BJ (cell line): Measurements from ENCODE around the gene ELMOD1. TPM values are rescaled to one million over a fixed set of nuclear protein-coding genes. Genes with fewer than 3 reads are reported as not detected.
A peak's percentile ranks its signal among the peaks of the same experiment; 100 is the strongest.

Experiments
- CTCF ChIA-PET: fragments of 350-600 bp; formaldehyde crosslinking; extraction: SDS; loops from one replicate; lab custom pipeline; 2021; ENCODE audit warnings: antibody characterized with exemption, inconsistent platforms; lab: Yijun Ruan, JAX
- POLR2A ChIA-PET: fragments of 300-600 bp; sonication (Branson Sonifier 250); formaldehyde crosslinking; extraction: SDS; loops from one replicate; lab custom pipeline; 2021; ENCODE audit warnings: antibody characterized with exemption; lab: Charles Lee
- DNase-seq: peaks from one replicate; pipeline ENCODE4 v3.0.0-alpha.2; 2011; ENCODE audit warnings: low read depth
- H3K27me3 ChIP-seq: 2 replicates; pipeline ENCODE4 v1.6.0; 2011; ENCODE audit warnings: low read length; ENCODE audit not compliant: control insufficient read depth, insufficient read depth
- H3K36me3 ChIP-seq: 2 replicates; pipeline ENCODE4 v1.5.1; 2011; ENCODE audit warnings: low read length; ENCODE audit not compliant: control insufficient read depth, insufficient read depth
- H3K4me3 ChIP-seq: 2 replicates; pipeline ENCODE4 v1.5.1; 2011; ENCODE audit warnings: low read depth, mild to moderate bottlenecking, control low read depth, low read length
- CTCF ChIP-seq: IDR thresholded peaks from 2 replicates; pipeline ENCODE4 v1.5.1; 2011; ENCODE audit warnings: low read depth, mild to moderate bottlenecking, control low read depth, inconsistent platforms, low read length, moderate library complexity; ENCODE audit not compliant: insufficient read depth
- polyA plus RNA-seq: library from polyadenylated mRNA; depleted of rRNA; stranded (reverse); fragments of >200 nt; gene quantifications from 2 replicates; pipeline ENCODE4 v1.2.3, GENCODE V29; 2011

ELMOD1 gene
- polyA plus RNA-seq, 1 experiment = 0.04 TPM

GRCh38 chr11:107581147-107581546, 9.8 kb upstream of the ELMOD1 start:
- H3K36me3 ChIP-seq = no peaks in the 10 kb centered on the region
- H3K4me3 ChIP-seq = no peak overlapping the region
- peaks cover 2% of the 10 kb centered on the region; the same call in 1 of the 2 replicates for H3K27me3 ChIP-seq
- TF ChIP-seq CTCF = no peak
- POLR2A ChIA-PET = no interaction called here
- CTCF ChIA-PET = interaction anchor here (2.0 kb wide), 1 partner anchor 108 kb away, joined by 8 read pairs; no protein-coding TSS in a partner anchor
- no peak for DNase-seq

GRCh38 chr11:107583629-107584195, 7.2 kb upstream of the ELMOD1 start:
- no peak overlapping the region for H3K4me3 ChIP-seq
- no peak for TF ChIP-seq CTCF
- DNase-seq = no peak
- peaks cover 3% of the 10 kb centered on the region; the same call in 1 of the 2 replicates for H3K27me3 ChIP-seq
- POLR2A ChIA-PET = no interaction called here
- CTCF ChIA-PET = interaction anchor here (0.9 to 1.5 kb wide), 4 partner anchors 8 to 186 kb away, joined by 3 to 6 read pairs (median 4); no protein-coding TSS in a partner anchor
- H3K36me3 ChIP-seq = no peaks in the 10 kb centered on the region

DNA sequence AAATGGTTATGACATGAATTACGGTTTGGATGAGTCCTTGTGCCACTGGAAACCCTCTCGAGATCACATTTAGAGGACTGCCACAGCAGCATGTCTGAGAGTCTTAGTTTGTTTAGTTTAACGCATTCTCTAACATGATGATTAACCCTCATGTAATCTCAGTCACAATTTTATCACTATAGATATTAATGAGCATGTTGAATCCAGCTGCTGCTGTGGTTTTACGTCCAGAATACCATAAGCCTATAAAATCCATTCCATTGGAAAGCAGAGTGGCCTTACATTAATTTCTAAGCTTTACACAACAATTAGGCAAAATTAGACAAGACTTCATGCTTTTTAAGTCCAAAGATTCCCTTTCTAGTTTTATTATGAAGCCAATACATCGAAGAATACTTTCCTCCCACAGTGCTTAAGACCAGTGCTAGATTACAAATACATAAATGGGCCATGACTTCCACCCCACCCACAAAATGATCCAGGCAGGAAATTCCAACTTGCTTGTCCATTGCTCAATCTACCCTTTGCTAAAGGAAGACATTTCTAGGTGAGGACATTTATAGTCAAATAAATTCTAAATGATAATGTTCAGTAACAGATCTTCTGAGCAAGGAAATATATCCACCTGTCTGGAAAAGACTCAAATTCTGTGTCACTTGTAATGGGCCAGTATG, 3.5 kb upstream of the ELMOD1 start:
- no peak for TF ChIP-seq CTCF
- no peak overlapping the region for H3K4me3 ChIP-seq
- H3K36me3 ChIP-seq = no peaks in the 10 kb centered on the region
- ChIA-PET CTCF (interaction anchor here (1.1 to 2.0 kb wide), 4 partner anchors 10 to 183 kb away, joined by 3 to 7 read pairs (median 6); no protein-coding TSS in a partner anchor), POLR2A (no interaction called here)
- peaks cover 23% of the 10 kb centered on the region for H3K27me3 ChIP-seq
- peak; percentile 62 for DNase-seq

- Histone ChIP-seq H3K36me3 (no peaks in the 10 kb centered on the region), H3K27me3 (peaks cover 33% of the 10 kb centered on the region), H3K4me3 (peak overlapping the region; percentile 60)
- no peak for TF ChIP-seq CTCF
- POLR2A ChIA-PET = no interaction called here
- no peak for DNase-seq
- CTCF ChIA-PET = interaction anchor here (0.8 to 4.2 kb wide), 3 partner anchors 15 to 98 kb away, joined by 4 to 22 read pairs (median 4); no protein-coding TSS in a partner anchor
Measured at GRCh38 chr11:107591378-107592230, 657 bp downstream of the ELMOD1 start.

- H3K27me3 ChIP-seq = peaks cover 33% of the 10 kb centered on the region
- no peak for DNase-seq
- H3K4me3 ChIP-seq = no peak overlapping the region
- TF ChIP-seq CTCF = no peak
- POLR2A ChIA-PET = no interaction called here
- CTCF ChIA-PET = interaction anchor here (1.2 to 4.2 kb wide), 3 partner anchors 16 to 97 kb away, joined by 4 to 22 read pairs (median 7); no protein-coding TSS in a partner anchor
- H3K36me3 ChIP-seq = no peaks in the 10 kb centered on the region
Measured at GRCh38 chr11:107592231-107592590, 1.3 kb downstream of the ELMOD1 start.
